HepG2 (cell line): ENCODE data around the gene TARBP2. TPM values are rescaled to one million over a fixed set of nuclear protein-coding genes. Genes with fewer than 3 reads are reported as not detected.

Experiments used
- ATAC-seq: fragments of 200-7000 bp; cut with Tn5 transposase; 3 replicates; pipeline ENCODE4 v1.9.1; 2020; ENCODE audit warnings: mild to moderate bottlenecking, moderate library complexity
- BruUV-seq: library from RNA; stranded (reverse); fragments of 400-500 nt; replicated peaks from 2 replicates; lab custom pipeline; 2021; lab: Mats Ljungman, UMichigan
- CTCF ChIA-PET: fragments of 300-600 bp; formaldehyde crosslinking; extraction: SDS; loops from one replicate; lab custom pipeline; 2021; ENCODE audit warnings: low total read pairs, inconsistent platforms, low intra/inter-chr PET ratio; lab: Yijun Ruan, JAX
- POLR2A ChIA-PET: fragments of 350-600 bp; sonication (Branson Sonifier 250); formaldehyde crosslinking; loops from one replicate; lab custom pipeline; 2020; ENCODE audit warnings: antibody characterized with exemption, inconsistent platforms; lab: Yijun Ruan, JAX
- DNase-seq: peaks from one replicate; pipeline ENCODE4 v3.0.0-alpha.2; 2015; ENCODE audit warnings: low spot score
- FAIRE-seq: peaks from 3 replicates; lab custom pipeline; 2011; peaks lifted over from hg19 to GRCh38; lab: Jason Lieb, UNC
- H2AFZ ChIP-seq: one replicate; pipeline ENCODE4 v1.6.1; 2011; ENCODE audit warnings: low read length, inconsistent platforms
- H3K27ac ChIP-seq: fragments of 300-600 bp; 3 replicates; pipeline ENCODE4 v1.8.0; 2011; ENCODE audit warnings: mixed run types, mild to moderate bottlenecking, mixed read lengths, low read length, inconsistent platforms; ENCODE audit not compliant: insufficient read depth; ENCODE audit errors: extremely low read length
- H3K27me3 ChIP-seq, 2 experiments: fragments of 200-600 bp in 1 of 2; 2 replicates in 1 of 2; 3 replicates in 1 of 2; pipeline versions ENCODE4 v1.6.0 to v1.8.0; 2011; ENCODE audit warnings: low read length in 2 of 2, mild to moderate bottlenecking in 2 of 2, moderate library complexity in 2 of 2, inconsistent platforms in 1 of 2; ENCODE audit not compliant: insufficient read depth in 2 of 2, control insufficient read depth in 1 of 2
- H3K36me3 ChIP-seq, 2 experiments: fragments of 200-600 bp in 1 of 2; replicated peaks in 1 of 2; 2 replicates in 1 of 2; 3 replicates in 1 of 2; pipeline versions ENCODE4 v1.5.1 to v1.8.0; 2011; ENCODE audit warnings: low read length in 2 of 2, inconsistent platforms in 1 of 2; ENCODE audit not compliant: insufficient read depth in 2 of 2, control insufficient read depth in 1 of 2
- H3K4me1 ChIP-seq: 2 replicates; pipeline ENCODE4 v1.5.1; 2012; ENCODE audit warnings: low read length, inconsistent platforms; ENCODE audit not compliant: insufficient read depth
- H3K4me2 ChIP-seq: 2 replicates; pipeline ENCODE4 v1.6.0; 2011; ENCODE audit warnings: low read depth, low read length, inconsistent platforms
- H3K4me3 ChIP-seq, 3 experiments: fragments of 200-600 bp in 1 of 3; sonication (generic), shearing (Covaris generic) in 1 of 3; replicated peaks in 1 of 3; 2 replicates each; pipeline ENCODE4 v1.5.1; 2011 to 2016; ENCODE audit warnings: low read length in 3 of 3, inconsistent platforms in 2 of 3, low read depth in 2 of 3, mild to moderate bottlenecking in 2 of 3, control low read depth in 1 of 3, mixed read lengths in 1 of 3; ENCODE audit not compliant: insufficient read depth in 1 of 3
- H3K79me2 ChIP-seq: one replicate; pipeline ENCODE4 v1.6.1; 2011; ENCODE audit warnings: low read length, inconsistent platforms; ENCODE audit not compliant: insufficient read depth
- H3K9ac ChIP-seq: 2 replicates; pipeline ENCODE4 v1.6.0; 2011; ENCODE audit warnings: mild to moderate bottlenecking, low read depth, low read length, inconsistent platforms; ENCODE audit not compliant: insufficient read depth
- H3K9me3 ChIP-seq: 2 replicates; pipeline ENCODE4 v1.5.1; 2012; ENCODE audit warnings: mild to moderate bottlenecking, low read length
- H4K20me1 ChIP-seq: 2 replicates; pipeline ENCODE4 v1.6.0; 2011; ENCODE audit warnings: inconsistent platforms, mild to moderate bottlenecking, low read length, moderate library complexity; ENCODE audit not compliant: insufficient read depth
- FOXK1 ChIP-seq: sonication (generic); formaldehyde crosslinking; IDR thresholded peaks from 2 replicates; pipeline ENCODE4 v1.4.0; 2020; ENCODE audit warnings: low read depth, missing genetic modification reagents, borderline replicate concordance
- HCFC1 ChIP-seq: fragments of 150-350 bp; IDR thresholded peaks from 2 replicates; pipeline ENCODE4 v1.6.1; 2014; ENCODE audit warnings: low read depth, low read length
- RXRA ChIP-seq: sonication (generic); formaldehyde crosslinking; IDR thresholded peaks from 2 replicates; pipeline ENCODE4 v1.5.1; 2020; ENCODE audit warnings: missing genetic modification reagents
- TCF12 ChIP-seq, 2 experiments: fragments of 450-650 bp in 1 of 2; sonication (generic) in 1 of 2; formaldehyde crosslinking in 1 of 2; IDR thresholded peaks; 2 replicates each; pipeline versions ENCODE4 v1.6.1 to v1.8.0; 2017 to 2022; ENCODE audit warnings: antibody characterized with exemption in 1 of 2, mild to moderate bottlenecking in 1 of 2, missing genetic modification reagents in 1 of 2, moderate library complexity in 1 of 2
- TCF7 ChIP-seq: sonication (generic); IDR thresholded peaks from 2 replicates; pipeline ENCODE4 v1.6.1; 2016; ENCODE audit warnings: antibody characterized with exemption, low read depth
- ZNF10 ChIP-seq: sonication (generic); formaldehyde crosslinking; IDR thresholded peaks from 2 replicates; pipeline ENCODE4 v1.4.0; 2020; ENCODE audit warnings: mild to moderate bottlenecking, low read depth, missing genetic modification reagents, borderline replicate concordance
- ZNF121 ChIP-seq: sonication (generic); formaldehyde crosslinking; IDR thresholded peaks from 2 replicates; pipeline ENCODE4 v1.5.0; 2020; ENCODE audit warnings: mild to moderate bottlenecking, missing genetic modification reagents
- ZNF317 ChIP-seq: sonication (generic); formaldehyde crosslinking; IDR thresholded peaks from 2 replicates; pipeline ENCODE4 v1.5.0; 2020; ENCODE audit warnings: mild to moderate bottlenecking, missing genetic modification reagents
- ZNF44 ChIP-seq: sonication (generic); formaldehyde crosslinking; IDR thresholded peaks from 2 replicates; pipeline ENCODE4 v1.5.1; 2020; ENCODE audit warnings: mild to moderate bottlenecking, missing genetic modification reagents
- ZNF616 ChIP-seq: sonication (generic); formaldehyde crosslinking; IDR thresholded peaks from 2 replicates; pipeline ENCODE4 v1.5.0; 2020; ENCODE audit warnings: low read depth, mild to moderate bottlenecking, missing genetic modification reagents
- ZNF687 ChIP-seq: sonication (generic); formaldehyde crosslinking; IDR thresholded peaks from 2 replicates; pipeline ENCODE4 v1.5.1; 2020; ENCODE audit warnings: mild to moderate bottlenecking, missing genetic modification reagents, moderate library complexity
- WGBS: methylation state at CpG from one replicate; pipeline ENCODE4 v1.1.6; 2017; ENCODE audit warnings: low lambda C conversion rate; 5-methylcytosine and 5-hydroxymethylcytosine counted together
- in situ Hi-C: cut with HindIII; loops from 2 replicates; pipeline ENCODE4 v1.10.0; 2017; ENCODE audit warnings: low pct_unique_long_range_greater_than_20kb; ENCODE audit not compliant: extremely low pct_ligation_motif_present
- intact Hi-C: fragments of 100-400 bp; cut with micrococcal nuclease; formaldehyde crosslinking; loops from one replicate; pipeline ENCODE4 v1.10.0; 2022; ENCODE audit not compliant: unreplicated experiment
- polyA plus RNA-seq, 8 experiments: library from polyadenylated mRNA; depleted of rRNA in 3 of 8; stranded (reverse) in 7 of 8; unstranded in 1 of 8; fragments of >200 nt; fragmentation: Illumina TruSeq in 4 of 8; extraction: Trizol in 4 of 8; gene quantifications; 2 replicates each; pipeline versions ENCODE4 v1.2.1 to v1.2.3, GENCODE V29; 2011 to 2016; ENCODE audit warnings: low read depth in 4 of 8, missing spikeins in 1 of 8, mixed read lengths in 1 of 8; ENCODE audit not compliant: insufficient read depth in 1 of 8
- total RNA-seq, 5 experiments: library from RNA; depleted of rRNA; stranded (reverse); fragments of >200 nt; fragmentation: Illumina TruSeq; extraction: Trizol; gene quantifications; 2 replicates each; pipeline ENCODE4 v1.2.3, GENCODE V29; 2016; ENCODE audit warnings: low read depth in 1 of 5

Gene TARBP2
- total and polyA plus RNA-seq, 2 of the 13 experiments (the other 11 are each of a cell fraction or from before 2014, with no cell fraction given), result 47.0 to 55.5 TPM

GRCh38 chr12:53502331-53502730 is 1.2 kb downstream of the TARBP2 start:
- H3K9me3 ChIP-seq, result no peaks in the 10 kb centered on the region
- no peak for TF ChIP-seq ZNF616 (CRISPR knock-in tag)
- no peak for TF ChIP-seq ZNF687
- TF ChIP-seq FOXK1, result no peak
- TF ChIP-seq TCF12 (IDR thresholded peaks at IDR 0.05), result no peak
- TF ChIP-seq TCF12 (CRISPR knock-in tag; IDR thresholded peaks at IDR 0.05), result no peak
- TF ChIP-seq ZNF44, result no peak
- TF ChIP-seq ZNF121 (CRISPR knock-in tag), result no peak
- no peak for TF ChIP-seq ZNF317 (CRISPR knock-in tag)
- TF ChIP-seq TCF7, result no peak
- no peak for TF ChIP-seq ZNF10 (CRISPR knock-in tag)
- TF ChIP-seq RXRA (CRISPR knock-in tag), result no peak
- no peak for TF ChIP-seq HCFC1
- H3K36me3 ChIP-seq, result peaks cover 10 to 23% of the 10 kb centered on the region in 2 experiments; a peak in 4 of 5 replicates
- DNase-seq, result no peak
- H3K79me2 ChIP-seq, result peaks cover 16% of the 10 kb centered on the region
- intact Hi-C loops, result no loop called here
- ChIA-PET CTCF (no interaction called here), POLR2A (interaction anchor here (1.7 to 2.4 kb wide), 2 partner anchors 10 to 13 kb away, joined by 6 to 35 read pairs; no protein-coding TSS in a partner anchor)
- 81% methylated on average over 9 of the region's 9 CpGs for WGBS
- H3K4me1 ChIP-seq, result peaks cover 34% of the 10 kb centered on the region
- in situ Hi-C loops, result loop anchor here (5.0 kb wide), 1 partner anchor 175 kb away; no protein-coding TSS in a partner anchor
- H3K27me3 ChIP-seq, result no peaks in the 10 kb centered on the region; a peak in 1 of 5 replicates
- H3K9ac ChIP-seq, result peak overlapping the region; percentile 89
- BruUV-seq, result no TSS peak
- ATAC-seq, result no peak
- FAIRE-seq, result no peak
- H3K27ac ChIP-seq, result peak overlapping the region; percentile 88
- H2AFZ ChIP-seq, result no peak overlapping the region
- H3K4me2 ChIP-seq, result peak overlapping the region; percentile 96
- peak overlapping the region; percentile 61 to 78 (median 76) for H3K4me3 ChIP-seq
- H4K20me1 ChIP-seq, result no peaks in the 10 kb centered on the region
